CD14-positive monocyte (primary cell): ENCODE results near the gene EFCC1. TPM values are rescaled to one million over a fixed set of nuclear protein-coding genes. Genes with fewer than 3 reads are reported as not detected.

Experiments
- DNase-seq, 3 donors: peaks; one replicate each; pipeline ENCODE4 v3.0.0-alpha.2; 2011 to 2022
- H2AFZ ChIP-seq: 2 replicates; pipeline ENCODE4 v1.6.0; 2012; ENCODE audit warnings: mild to moderate bottlenecking, low read depth, low read length, inconsistent platforms; ENCODE audit not compliant: insufficient read depth, poor library complexity, severe bottlenecking
- H3K27ac ChIP-seq, 2 donors: 1 replicate in 1 of 2; 2 replicates in 1 of 2; pipeline ENCODE4 v1.5.1; 2012 to 2013; ENCODE audit warnings: low read length in 2 of 2, control low read depth in 1 of 2, inconsistent platforms in 1 of 2, low read depth in 1 of 2, mild to moderate bottlenecking in 1 of 2
- H3K27me3 ChIP-seq, 2 donors: one replicate each; pipeline versions ENCODE4 v1.6.0 to v1.6.1; 2011 to 2013; ENCODE audit warnings: low read length in 2 of 2; ENCODE audit not compliant: control insufficient read depth in 2 of 2, insufficient read depth in 2 of 2
- H3K36me3 ChIP-seq, 2 donors: replicated peaks in 1 of 2; 1 replicate in 1 of 2; 2 replicates in 1 of 2; pipeline versions ENCODE4 v1.5.1 to v1.6.1; 2012 to 2013; ENCODE audit warnings: low read length in 2 of 2, control low read depth in 1 of 2, inconsistent platforms in 1 of 2, mild to moderate bottlenecking in 1 of 2; ENCODE audit not compliant: insufficient read depth in 2 of 2, control insufficient read depth in 1 of 2
- H3K4me1 ChIP-seq, 2 donors: 1 replicate in 1 of 2; 2 replicates in 1 of 2; pipeline versions ENCODE4 v1.5.1 to v1.6.1; 2012 to 2013; ENCODE audit warnings: low read length in 2 of 2, control low read depth in 1 of 2, inconsistent platforms in 1 of 2, mild to moderate bottlenecking in 1 of 2, moderate library complexity in 1 of 2; ENCODE audit not compliant: insufficient read depth in 2 of 2, control insufficient read depth in 1 of 2
- H3K4me2 ChIP-seq: replicated peaks from 2 replicates; pipeline ENCODE3; 2012; ENCODE audit warnings: low read length, moderate library complexity, mild to moderate bottlenecking; ENCODE audit not compliant: poor library complexity, severe bottlenecking; ENCODE audit errors: extremely low read depth
- H3K4me3 ChIP-seq, 3 experiments: fragments of 200-600 bp in 1 of 3; sonication (generic) in 1 of 3; replicated peaks in 1 of 3; 1 replicate in 2 of 3; 2 replicates in 1 of 3; pipeline ENCODE4 v1.5.1; 2011 to 2013; ENCODE audit warnings: low read length in 3 of 3, mild to moderate bottlenecking in 3 of 3, control low read depth in 2 of 3, low read depth in 2 of 3, inconsistent platforms in 1 of 3, moderate library complexity in 1 of 3
- H3K79me2 ChIP-seq: 2 replicates; pipeline ENCODE4 v1.6.0; 2012; ENCODE audit warnings: mild to moderate bottlenecking, control low read depth, inconsistent platforms, low read length, moderate library complexity; ENCODE audit not compliant: insufficient read depth
- H3K9ac ChIP-seq: 2 replicates; pipeline ENCODE4 v1.6.0; 2017; ENCODE audit warnings: low read length, mild to moderate bottlenecking; ENCODE audit not compliant: insufficient read depth, poor library complexity, severe bottlenecking
- H3K9me3 ChIP-seq, 2 donors: replicated peaks in 1 of 2; 1 replicate in 1 of 2; 2 replicates in 1 of 2; pipeline versions ENCODE4 v1.5.1 to v1.6.1; 2012 to 2013; ENCODE audit warnings: low read length in 2 of 2, control low read depth in 1 of 2; ENCODE audit not compliant: control insufficient read depth in 1 of 2, insufficient read depth in 1 of 2
- H4K20me1 ChIP-seq: 2 replicates; pipeline ENCODE4 v1.6.0; 2012; ENCODE audit warnings: mild to moderate bottlenecking, low read length, control low read depth, moderate library complexity; ENCODE audit not compliant: insufficient read depth
- H3K27ac Mint-ChIP-seq, 7 donors: one replicate each; pipeline ENCODE4 v1.8.0; 2020; ENCODE audit warnings: mild to moderate bottlenecking in 7 of 7, mixed read lengths in 7 of 7, moderate library complexity in 6 of 7, inconsistent platforms in 2 of 7
- H3K27me3 Mint-ChIP-seq, 3 donors: one replicate each; pipeline ENCODE4 v1.8.0; 2021 to 2022; ENCODE audit warnings: low read depth in 3 of 3, mild to moderate bottlenecking in 3 of 3, mixed read lengths in 3 of 3, moderate library complexity in 3 of 3, inconsistent platforms in 1 of 3
- H3K36me3 Mint-ChIP-seq, 2 donors: one replicate each; pipeline ENCODE4 v1.8.0; 2020; ENCODE audit warnings: mixed read lengths in 2 of 2, inconsistent platforms in 1 of 2, mild to moderate bottlenecking in 1 of 2
- H3K4me1 Mint-ChIP-seq: one replicate; pipeline ENCODE4 v1.8.0; 2020; ENCODE audit warnings: mild to moderate bottlenecking, mixed read lengths
- H3K4me3 Mint-ChIP-seq, 2 donors: one replicate each; pipeline ENCODE4 v1.8.0; 2020; ENCODE audit warnings: mild to moderate bottlenecking in 2 of 2, mixed read lengths in 2 of 2, moderate library complexity in 1 of 2
- H3K9me3 Mint-ChIP-seq, 7 donors: one replicate each; pipeline ENCODE4 v1.8.0; 2020 to 2022; ENCODE audit warnings: mixed read lengths in 7 of 7, mild to moderate bottlenecking in 6 of 7, moderate library complexity in 6 of 7, inconsistent platforms in 2 of 7
- CTCF ChIP-seq: fragments of 200-600 bp; IDR thresholded peaks from one replicate; pipeline ENCODE4 v1.8.0; 2022; ENCODE audit warnings: antibody characterized with exemption, mild to moderate bottlenecking
- WGBS: methylation state at CpG from one replicate; pipeline ENCODE4 v1.1.5; 2013; ENCODE audit warnings: missing lambda C conversion rate; ENCODE audit not compliant: insufficient coverage; 5-methylcytosine and 5-hydroxymethylcytosine counted together
- intact Hi-C, 2 donors: fragments of 100-400 bp; cut with micrococcal nuclease; formaldehyde crosslinking; loops; one replicate each; pipeline versions ENCODE4 v1.15.0 to v1.15.1; 2023
- polyA plus RNA-seq, 3 donors: library from polyadenylated mRNA; depleted of rRNA in 1 of 3; unstranded in 2 of 3; stranded (reverse) in 1 of 3; fragments of 300-500 nt in 2 of 3; fragments of >200 nt in 1 of 3; fragmentation: Illumina TruSeq in 2 of 3; gene quantifications; 1 replicate in 2 of 3; 2 replicates in 1 of 3; pipeline ENCODE4 v1.2.3, GENCODE V29; 2012 to 2021

The EFCC1 gene
- polyA plus RNA-seq, 3 donors: 0.11 to 0.15 TPM; not detected in 1

DNA sequence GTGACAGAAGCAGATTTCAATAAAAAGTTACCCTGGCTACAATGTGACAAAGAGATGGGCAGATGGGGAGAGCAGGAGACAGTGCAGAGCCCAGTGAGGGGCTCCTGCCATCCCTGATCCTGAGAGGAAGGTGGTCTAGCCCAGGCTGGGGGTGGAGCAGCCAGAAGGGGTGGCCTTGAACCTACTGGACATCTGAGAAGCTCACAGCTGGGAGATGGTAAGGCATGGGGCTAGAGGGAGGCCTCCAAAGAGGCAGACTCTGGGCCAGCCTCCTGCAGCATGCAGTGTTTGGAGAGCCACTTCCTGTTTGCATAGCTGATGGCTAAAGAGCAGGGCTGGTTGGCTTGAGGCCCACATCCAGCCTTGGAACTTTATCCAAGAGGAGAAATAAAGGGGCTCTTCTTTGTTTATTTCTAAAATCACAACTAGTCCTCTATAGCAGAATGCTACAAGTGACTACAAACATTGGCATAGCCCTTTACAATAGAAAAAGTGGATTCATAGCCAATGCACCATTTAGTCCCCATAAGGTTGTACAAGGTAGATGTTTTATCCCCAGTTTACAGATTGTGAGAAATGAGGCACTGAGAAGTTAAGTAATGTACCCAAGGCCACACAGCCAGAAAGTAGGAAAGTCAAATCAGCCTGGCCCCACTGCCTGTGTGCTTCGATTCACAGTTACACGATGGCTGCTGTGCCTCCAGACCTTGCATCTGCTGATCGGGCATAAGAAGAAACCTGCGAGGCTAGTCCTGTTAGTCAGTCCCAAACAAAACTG lies 4.6 kb downstream of the EFCC1 start:
- Histone ChIP-seq H3K4me3 (no peak overlapping the region), H3K79me2 (no peaks in the 10 kb centered on the region), H3K27me3 (peaks cover 29 to 35% of the 10 kb centered on the region in 2 donors), H4K20me1 (no peaks in the 10 kb centered on the region), H3K9me3 (peaks cover 3 to 19% of the 10 kb centered on the region in 2 donors), H3K36me3 (no peaks in the 10 kb centered on the region), H3K27ac (no peak overlapping the region), H3K4me2 (no peak overlapping the region), H2AFZ (peak overlapping the region; percentile 13), H3K9ac (no peak overlapping the region), H3K4me1 (peaks cover 9 to 26% of the 10 kb centered on the region in 2 donors)
- DNase-seq: no peak
- TF ChIP-seq CTCF: no peak
- intact Hi-C loops: no loop called here
- Mint-ChIP-seq H3K9me3 (peaks cover 0 to 12% (median 5%) of the 10 kb centered on the region in 7 donors), H3K36me3 (no peaks in the 10 kb centered on the region), H3K27ac (no peak overlapping the region), H3K4me3 (no peak overlapping the region), H3K27me3 (peaks cover 34 to 43% (median 36%) of the 10 kb centered on the region in 3 donors), H3K4me1 (peaks cover 15% of the 10 kb centered on the region)
- 95% methylated on average over 4 of the region's 4 CpGs for WGBS

GRCh38 chr3:129006864-129007263 lies 5.8 kb downstream of the EFCC1 start:
- Histone ChIP-seq H3K4me2 (no peak overlapping the region), H3K27me3 (peaks cover 21 to 26% of the 10 kb centered on the region in 2 donors), H4K20me1 (no peaks in the 10 kb centered on the region), H2AFZ (no peak overlapping the region), H3K9me3 (peaks cover 3 to 15% of the 10 kb centered on the region in 2 donors), H3K4me1 (peaks cover 6 to 15% of the 10 kb centered on the region in 2 donors), H3K36me3 (no peaks in the 10 kb centered on the region), H3K9ac (no peak overlapping the region), H3K4me3 (no peak overlapping the region), H3K27ac (no peak overlapping the region), H3K79me2 (no peaks in the 10 kb centered on the region)
- peaks cover 15% of the 10 kb centered on the region for H3K4me1 Mint-ChIP-seq
- H3K4me3 Mint-ChIP-seq: no peak overlapping the region
- intact Hi-C loops: no loop called here
- 72% methylated on average over 3 of the region's 3 CpGs for WGBS
- TF ChIP-seq CTCF: no peak
- no peak overlapping the region for H3K27ac Mint-ChIP-seq
- peaks cover 0 to 10% (median 5%) of the 10 kb centered on the region in 7 donors for H3K9me3 Mint-ChIP-seq
- H3K36me3 Mint-ChIP-seq: no peaks in the 10 kb centered on the region
- H3K27me3 Mint-ChIP-seq: peaks cover 26 to 31% (median 30%) of the 10 kb centered on the region in 3 donors
- DNase-seq: no peak
